Kidney capillary endothelial cell (primary cell): ENCODE measurements around the gene SUCLG1.
"Not testable (repeated sequence)": the region's sequence is repeated elsewhere in the genome, so short reads cannot be mapped to it uniquely, and the experiment has no call there.

ENCODE experiments used
- DNase-seq: peaks from one replicate; pipeline ENCODE4 v3.0.0-alpha.2; 2018; ENCODE audit warnings: low spot score

Gene SUCLG1

DNA sequence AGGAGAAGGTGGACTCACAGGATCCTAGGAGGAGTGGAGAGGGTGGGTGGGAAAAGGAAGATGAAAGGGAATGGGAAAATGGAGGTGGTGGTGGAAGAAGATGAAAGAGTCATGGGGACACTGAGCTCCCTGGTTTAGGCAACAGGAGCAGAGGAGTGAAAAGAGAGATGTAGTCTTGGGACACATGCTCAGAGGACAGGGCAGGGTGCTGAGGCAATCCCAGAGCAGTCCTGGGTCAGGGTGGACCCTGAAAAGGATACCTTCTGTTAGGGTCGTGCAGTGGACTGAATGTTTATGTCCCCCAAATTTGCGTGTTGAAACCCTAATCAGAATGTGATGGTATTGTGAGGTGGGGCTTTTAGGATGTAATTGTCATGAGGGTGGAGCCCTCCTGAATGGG is 37.9 kb downstream of the SUCLG1 start:
- no peak for DNase-seq

DNA sequence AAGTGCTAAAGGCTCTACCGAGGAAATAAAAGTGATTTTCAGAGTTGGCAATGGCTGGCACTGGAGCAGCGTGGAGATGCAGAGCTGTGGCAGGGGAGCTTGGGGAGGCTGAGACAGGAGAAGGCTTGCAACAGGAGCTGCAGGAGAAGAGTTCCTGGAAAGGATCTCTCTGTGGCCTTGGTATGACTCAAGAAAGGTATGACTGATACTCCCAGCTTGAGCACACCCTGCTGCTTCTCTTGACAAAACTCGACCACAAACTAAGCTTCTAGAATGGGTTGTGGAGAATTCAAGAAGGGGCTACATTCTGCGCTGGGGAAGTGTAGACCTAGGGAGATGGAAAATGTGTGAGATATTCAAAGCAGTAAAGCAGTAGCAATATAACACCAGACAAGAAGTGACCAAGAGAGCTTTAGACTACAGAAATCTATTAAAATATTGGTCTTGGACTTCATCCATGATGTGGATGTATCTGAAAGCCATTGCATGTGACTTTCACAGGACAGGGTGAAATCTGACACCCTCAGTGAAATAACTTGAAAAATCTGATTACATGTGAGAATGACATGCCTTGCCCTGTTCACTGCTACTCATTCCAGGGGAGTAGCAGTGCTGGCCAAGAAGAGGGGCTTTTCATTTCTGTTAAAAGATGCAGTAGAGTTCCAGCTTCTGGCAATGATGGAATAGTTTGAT is 41.5 kb downstream of the SUCLG1 start:
- DNase-seq = no peak

DNA sequence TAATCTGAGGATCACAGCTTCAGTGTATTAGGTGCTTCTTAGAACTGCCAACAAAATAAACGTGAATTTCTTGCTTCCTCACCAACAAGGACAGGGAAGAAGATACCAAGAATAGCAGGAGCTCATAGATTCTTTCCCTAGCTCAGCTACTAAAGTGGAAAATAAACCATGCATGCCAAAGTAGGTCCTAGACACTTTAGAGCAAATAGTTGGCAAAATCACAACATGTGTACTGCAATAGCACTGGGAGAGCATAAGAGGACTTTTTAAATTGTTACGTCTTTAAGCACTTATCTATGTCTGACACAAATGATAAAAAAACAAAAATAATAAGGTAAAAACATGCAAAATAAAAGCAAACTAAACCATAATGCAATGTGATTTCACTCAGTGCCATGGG is 49.5 kb downstream of the SUCLG1 start:
- DNase-seq = no peak

DNA sequence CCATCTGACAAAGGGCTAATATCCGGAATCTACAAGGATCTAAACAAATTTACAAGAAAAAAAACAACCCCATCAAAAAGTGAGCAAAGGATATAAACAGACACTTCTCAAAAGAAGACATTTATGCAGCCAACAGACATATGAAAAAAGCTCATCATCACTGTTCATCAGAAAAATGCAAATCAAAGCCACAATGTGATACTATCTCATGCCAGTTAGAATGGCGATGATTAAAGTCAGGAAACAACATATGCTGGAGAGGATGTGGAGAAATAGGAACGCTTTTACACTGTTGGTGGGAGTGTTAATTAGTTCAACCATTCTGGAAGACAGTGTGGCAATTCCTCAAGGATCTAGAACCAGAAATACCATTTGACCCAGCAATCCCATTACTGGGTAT is 57.0 kb downstream of the SUCLG1 start:
- not testable (repeated sequence) for DNase-seq

DNA sequence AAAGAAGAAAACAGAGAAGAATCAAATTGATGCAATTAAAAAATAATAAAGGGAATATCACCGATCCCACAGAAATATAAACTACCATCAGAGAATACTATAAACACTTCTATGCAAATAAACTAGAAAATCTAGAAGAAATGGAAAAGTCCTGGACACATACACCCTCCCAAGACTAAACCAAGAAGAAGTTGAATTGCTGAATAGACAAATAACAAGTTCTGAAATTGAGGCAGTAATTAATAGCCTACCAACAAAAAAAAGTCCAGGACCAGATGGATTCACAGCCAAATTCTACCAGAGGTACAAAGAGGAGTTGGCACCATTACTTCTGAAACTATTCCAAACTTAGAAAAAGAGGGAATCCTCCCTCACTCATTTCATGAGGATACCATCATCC is 59.2 kb downstream of the SUCLG1 start:
- not testable (repeated sequence) for DNase-seq

DNA sequence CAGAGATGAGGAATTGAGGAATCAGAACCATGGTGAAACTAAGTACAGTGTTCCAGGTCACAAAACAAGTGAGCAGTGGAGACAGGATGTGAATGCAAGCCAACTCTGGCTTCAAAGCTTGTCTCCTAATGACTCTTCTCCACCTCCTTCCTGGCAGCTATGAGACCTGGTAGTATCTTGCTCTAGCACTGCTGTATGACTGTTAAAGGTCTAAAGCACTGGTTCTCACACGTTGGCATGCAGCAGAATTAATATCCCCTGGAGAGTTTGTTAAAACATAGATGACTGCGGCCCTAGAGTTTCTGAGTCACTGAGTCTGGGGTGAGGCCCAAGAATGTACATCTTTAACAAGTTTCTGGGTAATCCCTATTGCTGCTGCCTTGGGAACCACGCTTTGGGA is 63.3 kb downstream of the SUCLG1 start:
- DNase-seq = no peak

DNA sequence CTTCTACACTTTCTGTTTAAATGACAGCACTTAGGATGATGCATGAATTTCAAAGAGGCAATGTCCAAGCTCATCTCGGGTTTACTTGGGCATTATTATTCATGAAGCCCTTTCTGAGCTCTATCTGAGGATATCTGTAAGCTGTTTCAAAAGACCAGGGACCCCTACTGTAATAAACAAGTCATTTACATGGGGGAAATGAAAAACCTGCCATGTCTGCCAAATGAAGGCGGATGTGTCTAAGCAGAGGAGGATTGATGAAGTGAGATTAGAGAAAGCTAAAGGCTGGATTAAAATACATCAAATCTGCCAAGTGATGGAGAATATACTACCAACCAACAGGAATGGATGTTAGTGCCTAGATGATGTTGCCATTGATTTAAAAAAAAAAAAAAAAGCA is 64.5 kb downstream of the SUCLG1 start:
- no peak for DNase-seq

DNA sequence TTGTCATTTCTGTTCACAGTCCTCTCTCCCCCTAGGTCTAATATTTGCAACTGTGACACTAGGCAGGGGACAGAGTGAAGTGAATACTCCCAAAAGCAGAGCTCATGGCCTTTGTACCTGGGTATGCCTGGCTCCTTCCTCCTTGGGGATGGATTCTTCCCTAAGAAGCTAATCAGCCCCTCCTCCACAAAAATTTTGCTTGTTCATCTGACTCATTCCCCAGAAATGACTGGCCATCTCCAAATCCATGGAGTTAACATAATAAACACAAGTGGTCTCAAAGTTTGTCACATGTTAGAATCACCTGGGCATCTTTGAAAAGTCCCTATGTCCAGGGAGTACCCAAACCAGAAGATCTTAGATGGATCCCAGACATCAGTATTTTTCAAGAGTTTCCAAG is 65.3 kb downstream of the SUCLG1 start:
- DNase-seq = no peak

DNA sequence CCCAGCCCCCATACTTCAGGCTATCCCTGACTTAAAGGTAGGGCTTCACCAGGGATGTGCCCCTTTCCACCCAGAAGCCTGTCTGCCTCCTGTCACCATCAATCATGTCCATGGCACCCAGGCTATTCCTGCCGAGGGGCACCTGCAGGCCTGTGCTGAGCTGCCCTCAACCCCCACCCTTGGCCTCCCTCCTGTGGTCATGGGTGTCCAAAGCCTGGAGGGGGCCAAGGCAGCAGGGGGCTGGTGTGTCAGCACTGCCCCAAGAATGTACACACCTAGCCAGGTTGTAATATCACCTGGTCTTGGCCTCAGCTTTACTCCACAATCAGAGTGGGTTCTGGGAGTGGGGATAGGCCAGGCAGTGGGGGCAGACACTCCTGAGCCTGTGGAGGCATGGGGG is 69.3 kb downstream of the SUCLG1 start:
- no peak for DNase-seq

DNA sequence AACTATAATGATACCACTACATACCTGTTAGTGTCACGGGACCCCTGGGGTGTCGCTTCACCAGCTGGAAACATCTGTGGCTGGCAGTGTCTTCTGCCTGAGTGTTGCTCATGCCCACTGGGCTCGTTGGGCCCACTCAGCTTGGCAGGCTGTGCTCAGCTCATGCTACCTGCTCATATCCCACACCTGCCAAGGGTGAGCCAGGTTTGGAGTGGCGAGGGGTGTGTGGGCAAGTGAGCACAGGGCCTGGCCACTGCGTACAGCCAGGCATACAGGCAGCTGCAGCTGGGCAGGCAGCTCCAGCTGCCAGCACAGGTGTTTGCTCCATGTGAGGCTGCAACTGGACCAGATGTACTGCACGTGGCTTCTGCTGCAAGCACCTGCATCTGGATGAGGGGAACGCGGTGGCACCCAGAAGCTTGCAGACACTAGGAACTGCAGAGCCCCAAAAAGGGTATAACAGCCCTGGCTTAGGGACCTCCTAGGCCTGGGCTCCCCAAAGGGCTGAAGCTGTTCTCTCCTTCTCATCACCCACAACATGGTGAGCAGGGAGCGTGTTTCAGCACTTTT is 70.1 kb downstream of the SUCLG1 start:
- DNase-seq = no peak

DNA sequence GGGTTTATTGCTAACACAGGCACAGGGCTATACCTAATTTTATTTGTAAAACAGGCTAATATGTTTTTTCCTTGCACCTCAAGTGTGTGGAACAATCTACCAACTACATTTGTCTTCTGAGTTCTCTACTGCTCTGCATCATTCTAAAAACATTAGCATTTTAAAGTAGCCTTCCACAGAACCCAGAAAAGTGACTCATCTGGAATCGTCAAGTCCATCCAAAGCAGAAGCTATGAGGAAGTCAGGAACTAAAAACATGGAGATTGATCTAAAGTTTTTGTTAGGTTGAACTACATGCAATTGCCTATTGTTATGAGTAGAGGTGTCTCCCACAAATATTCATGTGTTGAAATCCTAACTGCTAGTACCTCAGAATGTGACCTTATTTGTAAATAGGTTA is 70.9 kb downstream of the SUCLG1 start:
- no peak for DNase-seq

DNA sequence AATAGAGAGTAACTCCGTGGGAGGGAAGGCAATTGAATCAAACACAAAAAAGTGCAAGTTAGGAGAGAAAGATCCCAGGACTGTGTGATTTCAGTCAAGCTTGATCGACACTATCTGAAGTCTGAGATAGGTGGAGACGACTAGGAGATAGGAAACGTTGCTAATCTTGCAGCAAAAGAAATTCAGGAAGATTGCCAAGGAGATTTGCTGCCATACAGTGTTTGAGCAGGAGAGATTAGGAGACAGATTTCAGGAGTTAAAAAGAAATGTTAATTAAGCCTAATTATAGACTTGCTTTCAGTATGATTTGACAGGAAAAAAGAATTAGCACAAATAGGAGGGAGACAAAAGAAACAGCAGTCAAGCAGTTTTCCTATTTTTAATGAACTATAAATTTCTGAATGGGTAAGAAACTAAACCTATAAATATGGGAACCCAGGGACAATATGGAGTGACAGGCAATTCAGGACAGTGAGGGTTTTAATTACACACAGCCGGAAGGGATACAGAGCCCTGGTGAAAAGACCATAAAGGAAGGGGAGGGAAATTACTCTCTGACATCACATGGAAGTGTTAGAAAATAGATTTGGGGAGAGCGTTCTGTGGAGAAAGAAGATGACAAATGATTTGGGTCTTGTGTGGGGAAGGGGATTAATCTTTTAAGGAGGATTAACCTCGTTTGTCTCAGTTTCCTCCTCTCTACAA is 72.6 kb downstream of the SUCLG1 start:
- no peak for DNase-seq

DNA sequence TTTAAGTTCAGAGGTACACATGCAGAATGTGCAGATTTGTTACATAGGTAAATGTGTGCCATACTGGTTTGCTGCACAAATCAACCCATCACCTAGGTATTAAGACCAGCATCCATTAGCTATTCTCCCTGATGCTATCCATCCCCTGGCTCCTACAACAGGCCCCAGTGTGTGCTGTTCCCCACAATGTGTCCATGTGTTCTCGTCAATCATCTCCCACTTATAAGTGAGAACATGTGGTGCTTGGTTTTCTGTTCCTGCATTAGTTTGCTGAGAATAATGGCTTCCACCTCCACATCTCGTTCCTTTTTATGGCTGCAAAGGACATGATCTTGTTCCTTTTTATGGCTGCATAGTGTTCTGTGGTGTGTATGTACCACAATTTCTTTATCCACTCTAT is 75.8 kb downstream of the SUCLG1 start:
- DNase-seq = no peak

DNA sequence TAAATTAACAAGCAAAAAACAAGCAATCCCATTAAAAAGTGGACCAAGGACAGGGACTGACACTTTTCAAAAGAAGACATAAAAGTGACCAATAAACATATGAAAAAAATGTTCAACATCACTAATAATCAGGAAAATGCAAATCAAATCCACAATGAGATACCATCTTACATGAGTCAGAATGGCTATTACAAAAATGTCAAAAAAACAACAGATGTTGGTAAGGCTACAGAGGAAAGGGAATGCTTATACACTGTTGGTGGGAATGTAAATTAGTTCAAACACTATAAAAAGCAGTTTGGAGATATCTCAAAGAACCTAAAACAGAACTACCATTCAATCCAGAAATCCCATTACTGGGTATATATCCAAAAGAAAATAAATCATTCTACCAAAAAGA is 78.2 kb downstream of the SUCLG1 start:
- DNase-seq = no peak

DNA sequence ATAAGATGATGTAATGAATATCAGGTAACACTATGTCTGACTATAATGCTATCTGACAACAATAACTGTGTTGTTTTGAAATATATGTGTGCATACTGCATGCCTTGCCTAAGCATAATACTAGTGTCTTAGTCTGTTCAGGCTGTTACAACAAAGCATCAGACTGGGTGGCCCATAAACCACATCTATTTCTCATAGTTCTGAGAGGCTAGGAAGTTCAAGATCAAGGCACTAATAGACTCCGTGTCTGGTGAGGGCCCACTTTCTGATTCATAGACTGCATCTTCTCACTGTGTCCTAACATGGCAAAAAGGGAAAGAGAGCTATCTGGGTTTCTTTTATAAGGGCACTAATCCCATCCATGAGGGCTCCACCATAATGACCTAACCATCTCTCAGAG is 80.1 kb downstream of the SUCLG1 start:
- no peak for DNase-seq

DNA sequence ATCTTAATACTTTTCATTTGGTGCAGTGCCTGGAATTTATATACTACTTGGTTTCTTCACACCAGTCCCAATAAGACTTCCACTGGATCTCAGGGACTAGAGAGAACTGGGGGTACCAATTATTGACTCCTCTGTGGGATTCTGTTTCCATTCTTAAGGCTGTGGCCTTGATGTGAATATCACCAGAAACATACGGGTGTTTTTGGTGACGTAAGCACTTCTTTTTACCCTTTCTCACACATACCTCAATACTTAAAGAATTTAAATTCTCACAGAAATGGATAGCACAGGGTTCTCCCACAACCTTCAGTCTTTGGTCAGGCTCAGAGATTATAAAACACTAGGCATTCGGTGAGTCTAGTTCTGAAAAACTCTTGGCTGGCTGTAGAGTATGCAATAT is 84.1 kb downstream of the SUCLG1 start:
- no peak for DNase-seq

DNA sequence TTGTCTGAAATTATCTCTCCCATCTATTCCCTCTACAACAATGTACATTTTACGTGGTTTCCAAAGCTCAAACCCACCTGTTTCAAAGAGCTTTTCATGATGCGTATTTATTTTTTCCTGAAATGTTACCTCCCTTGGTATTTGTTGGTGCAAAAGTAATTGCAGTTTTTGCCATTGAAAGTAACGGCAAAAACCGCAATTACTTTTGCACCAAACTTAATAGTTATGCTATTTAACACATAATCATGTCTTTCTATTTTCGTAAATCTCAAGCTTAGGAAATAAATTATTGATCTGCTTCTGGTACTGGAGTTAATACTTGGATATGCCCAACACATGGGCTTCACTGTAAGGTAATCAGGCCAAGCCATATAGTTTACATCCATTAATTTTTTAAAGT is 85.2 kb downstream of the SUCLG1 start:
- no peak for DNase-seq
